ENCODE results near the gene WDR26.
"Not testable (repeated sequence)": the region's sequence is repeated elsewhere in the genome, so short reads cannot be mapped to it uniquely, and the experiment has no call there.

The WDR26 gene

DNA sequence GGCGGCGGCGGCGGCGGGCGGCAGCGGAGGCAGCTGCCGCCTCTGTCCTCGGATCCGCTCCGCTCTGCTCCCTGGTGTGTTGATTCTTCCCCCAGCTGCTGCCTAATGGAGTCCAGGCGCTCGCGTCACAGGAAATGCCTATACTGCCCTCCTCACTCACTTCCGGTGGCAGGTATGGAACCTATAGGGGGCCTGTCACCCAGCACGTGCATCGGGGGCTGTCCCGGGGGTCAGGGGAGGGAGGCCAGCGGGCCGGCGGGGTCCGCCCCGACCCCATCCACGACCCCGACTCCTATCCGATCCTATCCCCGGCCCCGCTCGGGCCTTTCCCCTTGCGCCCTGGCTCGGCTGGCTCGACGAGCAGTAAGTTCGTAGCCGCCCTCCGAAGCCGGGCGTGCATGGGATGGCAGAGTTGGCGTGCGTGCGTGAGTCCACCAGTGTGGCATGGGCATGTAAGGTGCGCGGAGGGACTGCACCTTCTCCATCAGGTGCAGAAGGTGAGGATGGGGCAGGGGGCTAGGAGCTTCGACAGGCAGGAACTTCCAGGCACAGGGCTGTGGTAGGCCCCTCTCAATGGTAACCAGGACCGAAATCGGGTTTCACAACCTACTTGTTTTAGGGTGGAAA lies at the start of gene WDR26:
WDR26 (minus strand) TSS at position 107 of the 627 bp plus-strand sequence.
- DNase-seq (ENCODE audit: low read depth), result peak; percentile 76

DNA sequence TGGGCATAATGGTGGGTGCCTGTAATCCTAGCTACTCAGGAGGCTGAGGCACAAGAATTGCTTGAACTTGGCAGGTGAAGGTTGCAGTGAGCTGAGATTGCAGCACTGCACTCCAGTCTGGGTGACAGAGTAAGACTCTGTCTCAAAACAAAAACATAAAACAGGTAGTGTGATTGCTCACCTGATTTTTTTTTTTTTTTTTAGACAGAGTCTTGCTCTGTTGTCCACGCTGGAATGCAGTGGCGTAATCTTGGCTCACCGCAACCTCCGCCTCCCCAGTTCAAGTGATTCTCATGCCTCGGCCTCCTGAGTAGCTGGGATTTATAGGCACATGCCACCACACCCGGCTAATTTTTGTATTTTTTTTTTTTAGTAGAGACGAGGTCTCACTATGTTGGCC lies 48.6 kb upstream of the WDR26 start:
- DNase-seq (ENCODE audit: low read depth), result not testable (repeated sequence)

DNA sequence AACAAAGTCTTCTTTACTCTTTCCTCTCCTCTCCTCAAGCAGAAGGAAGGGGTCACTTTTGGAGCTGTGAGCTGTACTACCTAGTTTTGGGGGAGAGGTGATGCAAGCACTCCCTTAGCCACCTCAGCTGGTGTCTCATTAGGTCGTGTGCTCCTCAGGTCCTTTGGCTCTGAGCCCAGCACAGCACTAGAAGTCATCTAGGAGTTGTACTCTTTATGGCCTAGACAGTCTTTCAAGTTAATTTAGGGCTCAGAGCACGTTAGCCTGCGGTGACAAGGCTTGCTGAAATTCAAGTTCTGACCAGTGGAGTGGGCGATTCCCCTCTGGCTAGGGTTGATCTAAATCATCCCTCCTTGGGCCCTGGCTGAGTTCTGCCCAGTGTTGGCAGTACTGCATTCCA lies 48.0 kb upstream of the WDR26 start:
- no peak for DNase-seq (ENCODE audit: low read depth)

DNA sequence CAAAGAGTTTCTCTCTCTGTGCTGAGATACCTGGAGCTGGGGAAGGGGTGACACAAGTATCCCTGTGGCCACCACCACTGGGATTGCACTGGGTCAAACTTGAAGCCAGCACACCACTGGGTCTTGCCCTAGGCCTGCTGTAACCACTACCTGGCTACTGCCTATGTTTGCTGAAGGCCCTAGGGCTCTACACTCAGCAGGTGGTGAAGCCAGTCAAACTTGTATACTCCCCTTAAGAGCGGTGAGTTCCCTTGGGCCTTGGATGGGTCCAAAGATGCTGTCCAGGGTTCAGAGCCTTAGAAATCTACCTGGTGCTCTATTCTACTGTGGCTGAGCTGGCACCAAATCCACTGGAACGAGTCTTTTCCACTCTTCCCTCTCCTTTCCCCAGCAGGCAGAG lies 47.0 kb upstream of the WDR26 start:
- no peak for DNase-seq (ENCODE audit: low read depth)

DNA sequence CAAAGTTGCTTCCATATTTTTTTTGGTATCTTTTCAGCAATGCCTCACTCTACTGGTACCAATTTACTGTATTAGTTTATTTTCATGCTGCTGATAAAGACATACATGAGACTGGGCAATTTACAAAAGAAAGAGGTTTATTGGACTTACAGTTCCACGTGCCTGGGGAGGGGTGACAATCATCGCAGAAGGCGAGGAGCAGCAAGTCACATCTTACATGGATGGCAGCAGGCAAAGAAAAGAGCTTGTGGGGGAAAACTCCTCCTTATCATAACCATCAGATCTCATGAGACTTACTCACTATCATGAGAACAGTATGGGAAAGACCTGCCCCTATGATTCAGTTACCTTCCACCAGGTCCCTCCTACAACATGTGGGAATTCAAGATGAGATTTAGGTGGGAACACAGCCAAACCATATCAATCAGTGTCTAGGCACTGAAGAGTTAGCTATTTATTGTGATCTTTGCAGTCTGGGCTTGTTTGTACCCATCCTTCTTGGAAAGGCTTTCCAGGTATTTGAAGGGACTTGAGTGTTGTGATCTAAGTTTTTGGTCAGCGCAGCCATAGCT lies 46.4 kb upstream of the WDR26 start:
- DNase-seq (ENCODE audit: low read depth), result not testable (repeated sequence)

DNA sequence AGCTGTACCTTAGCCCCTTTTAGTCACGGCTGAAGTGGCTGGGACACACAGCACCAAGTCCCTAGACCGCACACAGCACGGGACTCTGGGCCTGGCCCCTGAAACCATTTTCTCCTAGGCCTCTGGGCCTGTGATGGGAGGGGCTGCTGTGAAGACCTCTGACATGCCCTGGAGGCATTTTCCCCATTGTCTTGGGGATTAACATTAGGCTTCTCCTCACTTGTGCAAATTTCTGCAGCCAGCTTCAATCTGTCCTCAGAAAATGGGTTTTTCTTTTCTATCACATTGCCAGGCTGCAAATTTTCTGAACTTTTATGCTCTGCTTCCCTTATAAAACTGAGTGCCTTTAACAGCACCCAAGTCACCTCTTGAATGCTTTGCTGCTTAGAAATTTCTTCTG lies 45.6 kb upstream of the WDR26 start:
- not testable (repeated sequence) for DNase-seq (ENCODE audit: low read depth)

DNA sequence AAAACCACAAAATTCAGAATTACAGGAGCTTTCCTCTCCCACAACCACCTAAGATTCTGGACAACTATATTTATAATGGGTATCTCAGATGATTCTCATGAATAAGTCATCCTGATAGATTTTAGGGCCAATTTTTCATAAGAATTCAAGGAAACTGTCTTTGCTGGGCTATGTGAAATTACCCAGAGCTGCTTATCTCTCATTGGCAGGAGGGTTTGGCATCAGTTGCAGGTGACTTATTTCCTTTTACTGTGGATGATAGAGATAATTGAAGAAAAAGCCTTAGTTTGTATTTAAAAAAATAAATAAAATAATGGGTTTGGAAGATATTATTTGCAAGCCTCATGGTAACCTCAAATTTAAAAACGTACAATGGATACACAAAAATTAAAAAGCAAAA lies 38.2 kb upstream of the WDR26 start:
- no peak for DNase-seq (ENCODE audit: low read depth)

DNA sequence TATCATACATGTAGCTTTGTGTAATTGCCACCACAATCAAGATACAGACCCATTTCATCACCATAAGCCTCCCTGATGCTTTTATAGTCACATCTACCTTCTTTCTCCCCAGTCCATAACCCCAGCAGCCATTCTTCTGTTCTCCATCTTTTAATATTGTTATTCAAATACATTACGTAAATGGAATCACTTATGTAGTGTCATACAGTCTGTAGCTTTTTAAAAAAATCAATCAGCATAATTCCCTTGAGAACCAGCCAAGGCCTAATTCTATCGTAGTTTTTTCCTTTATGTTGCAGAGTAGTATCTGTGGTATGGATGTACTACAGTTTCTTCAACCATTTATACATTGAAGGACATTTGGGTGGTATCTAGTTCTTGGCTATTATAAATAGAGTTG lies 31.6 kb upstream of the WDR26 start:
- no peak for DNase-seq (ENCODE audit: low read depth)

DNA sequence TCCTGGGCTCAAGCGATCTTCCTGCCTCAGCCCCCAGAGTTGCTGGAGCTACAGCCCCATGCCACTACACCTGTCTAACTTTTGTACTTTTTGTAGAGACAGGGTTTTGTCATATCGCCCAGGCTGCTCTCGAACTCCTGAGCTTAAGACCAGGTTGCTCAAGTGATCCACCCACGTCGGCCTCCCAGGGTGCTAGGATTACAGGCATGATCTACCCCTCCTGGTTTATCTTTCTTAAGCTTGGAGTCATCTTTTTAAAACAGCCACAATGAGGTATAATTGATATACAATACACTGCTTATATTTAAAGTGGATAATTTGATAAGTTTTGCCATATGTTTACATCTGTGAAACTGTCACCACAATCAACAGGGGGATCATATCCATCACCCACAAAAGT lies 25.4 kb upstream of the WDR26 start:
- DNase-seq (ENCODE audit: low read depth), result no peak

DNA sequence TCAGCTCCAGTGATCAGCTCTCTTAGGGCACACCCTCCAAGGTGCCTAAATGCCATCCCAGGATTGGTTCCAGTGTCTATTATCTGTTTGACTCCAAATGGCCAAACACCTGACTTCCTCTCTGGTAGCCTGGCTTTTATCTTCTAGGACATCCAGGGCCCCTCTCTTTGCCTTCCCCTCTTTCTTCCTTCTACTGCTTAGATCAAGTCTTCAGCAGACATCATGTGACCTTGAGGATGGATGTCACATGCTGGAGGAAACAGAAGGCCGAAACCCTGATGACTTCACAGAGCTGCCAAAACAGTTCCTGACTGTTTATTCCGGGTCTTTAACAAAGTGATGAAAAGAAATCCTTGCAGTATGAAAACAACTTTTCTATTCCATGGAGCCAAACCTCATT lies 24.4 kb upstream of the WDR26 start:
- DNase-seq (ENCODE audit: low read depth), result no peak

DNA sequence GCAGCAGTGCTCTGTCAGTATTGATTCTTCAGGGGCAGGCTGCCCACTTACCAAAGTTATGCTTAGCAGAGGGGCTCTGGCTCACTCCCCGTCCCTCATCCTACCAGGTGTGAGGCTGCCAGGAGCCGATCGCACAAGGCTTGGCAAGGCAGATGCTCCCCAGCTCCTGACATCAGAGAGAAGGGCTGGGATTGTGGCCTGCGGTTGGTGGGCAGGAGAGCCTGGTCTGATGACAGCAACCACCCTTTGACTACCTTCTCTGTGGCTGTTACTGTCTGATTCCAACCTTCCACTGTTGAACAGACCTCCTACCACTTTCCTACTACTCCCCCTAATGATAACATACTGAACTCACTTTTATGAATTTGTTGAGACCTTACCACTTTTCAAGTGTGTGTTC lies 23.7 kb upstream of the WDR26 start:
- no peak for DNase-seq (ENCODE audit: low read depth)

DNA sequence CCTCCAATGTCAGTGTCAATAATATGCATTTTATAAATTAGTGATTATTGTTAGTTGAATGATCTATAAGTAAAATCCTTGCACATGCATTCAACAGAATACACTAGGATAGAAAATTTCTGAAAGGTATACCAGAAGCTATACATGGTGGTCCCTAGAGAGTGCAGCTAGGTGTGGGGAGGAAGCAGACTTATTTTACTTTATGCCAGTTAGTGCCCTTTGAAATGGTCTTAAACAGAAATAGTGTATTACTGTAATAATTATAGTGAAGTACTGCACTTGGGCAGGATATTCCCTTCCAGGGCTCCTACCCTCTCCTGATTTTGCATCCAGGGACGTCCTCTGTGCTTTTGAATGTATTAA lies 23.2 kb upstream of the WDR26 start:
- no peak for DNase-seq (ENCODE audit: low read depth)

DNA sequence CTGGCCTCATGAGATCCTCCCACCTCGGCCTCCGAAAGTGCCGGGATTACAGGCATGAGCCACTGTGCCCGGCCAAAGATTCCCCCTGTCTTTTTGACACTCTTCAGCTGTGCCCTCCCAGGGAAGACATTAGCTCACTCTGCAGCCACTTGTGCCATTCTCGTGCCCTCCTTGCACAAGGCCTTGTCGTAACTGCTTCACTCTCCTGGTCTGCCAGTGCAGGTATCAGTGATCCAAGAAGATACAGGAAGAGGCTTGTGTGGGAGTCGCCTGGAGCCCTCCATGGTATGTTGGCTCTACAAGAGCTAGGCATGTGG lies 22.0 kb upstream of the WDR26 start:
- DNase-seq (ENCODE audit: low read depth), result no peak

DNA sequence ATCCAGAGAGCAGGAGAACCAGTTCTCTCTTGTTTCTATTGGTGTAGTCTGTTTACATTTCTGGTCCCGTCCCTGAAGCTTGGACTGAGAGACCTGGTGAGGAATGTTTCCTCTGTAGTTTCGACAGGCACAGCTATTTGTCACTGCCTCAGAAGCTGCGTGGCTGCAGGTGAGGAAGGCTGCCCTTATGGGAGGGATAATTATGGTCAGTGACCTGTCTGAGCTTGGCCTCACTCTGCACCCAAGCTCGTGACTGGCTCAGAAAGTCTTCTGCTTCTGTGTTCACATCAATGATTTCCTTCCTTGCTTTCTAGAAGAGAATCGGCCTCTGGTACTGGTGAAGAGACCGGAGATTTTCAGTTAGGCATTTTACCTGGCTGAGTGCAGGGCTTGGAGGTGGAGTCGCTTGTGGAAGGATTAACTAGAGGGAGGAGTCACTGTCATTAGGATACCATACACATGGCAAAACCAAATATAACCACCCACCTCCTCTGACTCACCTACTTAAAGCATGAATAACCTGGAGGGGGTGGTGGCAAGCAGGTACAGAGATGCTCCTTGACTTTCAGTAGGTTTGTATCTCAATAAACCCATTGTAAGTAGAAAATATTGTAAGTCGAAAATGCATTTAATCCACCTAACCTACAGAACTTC lies 19.9 kb upstream of the WDR26 start:
- no peak for DNase-seq (ENCODE audit: low read depth)

DNA sequence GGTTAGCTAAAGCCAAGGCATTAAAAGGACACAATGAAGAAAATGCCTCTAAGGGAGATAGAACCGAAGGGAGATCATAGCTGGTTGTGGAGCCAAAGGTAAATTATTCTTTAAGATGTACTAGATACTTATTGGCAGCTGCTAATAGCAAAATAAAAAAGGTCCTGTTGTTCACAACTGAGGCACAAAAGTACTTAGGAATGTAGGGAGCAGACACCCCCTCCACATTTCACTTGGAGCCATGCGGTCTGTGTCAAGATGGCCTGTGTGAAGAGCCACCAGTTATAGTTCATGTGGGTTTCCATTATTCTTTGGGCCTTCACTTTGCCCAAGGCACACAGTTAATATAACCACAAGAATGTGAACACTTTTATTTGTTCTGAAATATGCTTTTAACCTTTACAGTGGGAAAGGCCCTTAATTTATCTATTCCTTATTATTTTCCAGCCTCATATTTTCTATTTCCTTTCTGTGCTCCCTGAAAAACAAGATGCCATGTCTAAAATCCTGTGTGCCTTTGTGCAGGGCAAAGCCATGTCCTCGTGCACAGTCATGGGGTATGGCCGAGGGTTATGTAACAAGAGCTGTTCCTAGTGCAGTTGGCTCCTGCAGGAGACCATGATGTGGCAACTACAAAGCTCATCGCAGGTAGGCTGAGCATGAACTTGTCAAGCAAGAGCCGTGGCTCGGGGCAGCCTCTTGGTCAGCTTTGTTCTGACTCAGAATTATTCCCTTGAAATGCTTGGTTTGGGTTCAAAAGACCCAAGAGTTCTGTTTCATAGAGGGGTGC lies 16.2 kb upstream of the WDR26 start:
- DNase-seq (ENCODE audit: low read depth), result no peak

DNA sequence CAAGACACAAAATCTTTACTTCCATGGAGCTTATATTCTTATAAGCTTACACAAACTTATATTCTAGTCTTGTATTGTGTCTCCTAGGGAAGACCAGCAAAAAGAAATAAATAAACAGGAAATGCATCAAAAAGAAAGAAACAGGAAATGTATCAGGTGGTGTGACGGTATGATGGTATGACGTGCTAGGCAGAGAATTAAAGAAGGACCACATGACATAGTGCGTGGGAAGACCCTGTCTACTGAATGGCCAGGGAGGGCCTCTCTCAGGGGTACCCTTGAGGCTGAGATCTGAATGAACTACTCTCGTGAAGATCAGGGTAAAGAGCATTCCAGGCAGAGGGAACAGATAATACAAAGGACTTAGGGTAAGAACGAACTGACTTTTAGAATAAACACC lies 15.6 kb upstream of the WDR26 start:
- DNase-seq (ENCODE audit: low read depth), result no peak

DNA sequence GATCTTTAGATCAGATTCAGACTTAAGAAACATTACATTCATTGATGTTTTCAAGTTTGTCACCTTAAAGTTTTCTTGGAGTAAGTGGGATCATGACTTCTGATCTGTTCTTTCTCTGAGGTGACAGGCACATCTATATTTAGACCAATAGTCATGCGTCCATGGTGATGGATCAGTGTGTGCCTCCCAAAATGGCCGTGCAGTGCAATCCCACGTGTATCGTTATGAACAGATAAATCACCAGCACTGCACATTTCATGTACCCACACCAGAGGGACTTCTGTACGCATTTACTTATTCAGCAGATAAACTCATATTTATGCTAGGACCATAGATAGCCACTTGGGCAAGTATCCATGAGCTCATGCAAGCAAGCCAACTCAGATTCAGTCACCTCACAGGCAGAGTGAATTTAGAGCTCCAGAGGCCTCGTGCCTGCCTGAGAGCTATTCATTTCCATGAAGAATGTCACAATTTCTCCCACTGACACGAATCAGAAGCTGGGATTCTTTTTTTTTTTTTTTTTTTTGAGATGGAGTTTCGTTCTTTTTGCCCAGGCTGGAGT lies 13.9 kb upstream of the WDR26 start:
- DNase-seq (ENCODE audit: low read depth), result no peak

DNA sequence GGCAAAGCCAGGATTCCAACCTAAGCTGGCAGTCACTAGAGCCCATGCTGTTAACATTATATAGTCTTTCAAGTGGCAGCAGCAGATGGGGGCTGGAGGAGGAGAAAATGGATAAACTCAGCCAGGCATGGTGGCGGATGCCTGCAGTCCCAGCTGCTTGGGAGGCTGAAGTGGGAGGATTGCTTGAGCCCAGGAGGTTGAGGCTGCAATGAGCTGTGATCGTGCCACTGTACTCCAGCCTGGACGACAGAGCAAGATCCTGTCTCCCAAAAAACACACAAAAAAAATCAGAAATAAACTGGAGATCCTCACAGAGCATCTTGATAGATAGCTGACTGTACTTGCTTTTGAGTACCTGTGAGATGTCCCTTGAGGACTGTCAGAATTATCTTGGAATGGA lies 13.4 kb upstream of the WDR26 start:
- DNase-seq (ENCODE audit: low read depth), result no peak

DNA sequence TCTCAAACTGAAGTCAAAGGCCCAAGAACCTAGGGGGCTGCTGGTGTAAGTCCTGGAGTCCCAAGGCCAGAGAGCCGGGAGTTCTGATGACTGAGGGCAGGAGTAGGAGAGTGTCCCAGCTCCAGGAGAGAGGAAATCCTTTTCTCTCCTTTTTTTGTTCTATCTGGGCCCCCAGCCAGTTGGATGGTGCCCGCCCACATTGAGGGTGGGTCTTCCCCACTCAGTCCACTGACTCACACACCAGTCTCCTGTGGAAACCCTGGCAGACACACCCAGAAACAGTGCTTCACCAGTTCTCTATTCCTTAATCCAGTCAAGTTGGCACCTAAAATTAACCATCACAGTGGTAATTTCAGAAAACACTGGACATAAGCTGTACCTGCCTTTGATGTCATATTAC lies 12.7 kb upstream of the WDR26 start:
- no peak for DNase-seq (ENCODE audit: low read depth)

DNA sequence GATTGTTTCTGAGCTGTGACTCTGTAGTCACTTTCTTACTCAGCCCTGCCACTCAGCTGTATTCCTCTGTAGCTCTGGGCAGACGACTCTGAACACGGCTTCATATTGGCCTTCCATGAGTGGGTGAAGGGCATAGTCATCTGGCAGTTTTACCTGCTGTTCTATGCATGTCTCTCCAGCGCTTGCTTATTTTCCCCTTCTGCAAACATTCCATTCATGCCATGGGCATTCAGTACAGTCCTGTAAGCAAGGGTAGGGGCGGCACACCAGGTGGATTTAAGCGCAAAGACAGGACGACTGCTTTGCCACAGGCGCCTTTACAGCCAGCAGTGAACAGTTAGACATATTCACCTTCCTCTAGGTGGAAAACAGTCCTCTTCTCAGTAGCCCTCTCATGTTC lies 4.4 kb upstream of the WDR26 start:
- no peak for DNase-seq (ENCODE audit: low read depth)

DNA sequence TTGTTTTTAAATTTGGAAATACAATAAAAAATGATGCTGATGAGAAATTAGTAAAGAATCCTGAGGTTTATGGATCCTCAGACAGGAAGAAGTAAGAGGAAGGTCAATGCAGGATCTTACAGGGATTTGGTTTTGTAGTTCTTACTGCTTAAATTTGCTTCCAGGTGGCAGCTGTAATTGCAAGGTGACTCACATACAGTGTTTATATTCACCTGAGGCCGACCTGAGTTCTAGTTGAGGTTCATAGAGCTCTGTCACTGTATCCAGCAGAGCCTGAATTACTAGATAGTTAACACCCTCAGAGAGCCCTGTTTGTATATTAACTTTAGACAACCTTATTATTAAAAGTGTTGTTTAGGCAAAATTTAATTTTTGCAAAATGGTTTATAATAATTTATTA lies 1.4 kb upstream of the WDR26 start:
- no peak for DNase-seq (ENCODE audit: low read depth)

DNA sequence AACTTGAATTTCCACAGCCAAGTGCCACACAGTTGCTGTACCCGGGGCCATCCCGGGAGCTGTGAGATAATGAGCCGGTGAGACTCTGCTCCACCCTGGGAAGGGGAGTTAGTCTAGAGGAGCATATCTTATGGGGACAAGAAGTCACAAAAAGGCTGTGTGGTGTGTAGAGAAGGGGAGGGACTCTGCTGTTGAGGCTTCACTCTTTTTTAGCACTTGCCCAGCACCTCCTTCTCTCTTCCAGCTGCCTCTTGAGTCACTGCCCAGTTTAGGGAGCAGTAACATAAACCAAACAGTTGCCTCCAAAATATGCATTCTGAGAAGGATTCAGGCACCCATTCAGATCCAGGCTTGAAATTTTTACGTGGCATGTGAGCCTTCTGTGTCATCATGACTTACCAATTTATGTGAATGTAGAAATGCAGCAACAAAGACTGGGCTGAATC lies 744 bp upstream of the WDR26 start:
- DNase-seq (ENCODE audit: low read depth), result no peak

All from activated T-helper 9 cell treated with anti-CD3 and anti-CD28 coated beads, Interleukin-2, amount 50 U/mL, for 16 hours (primary cell).